Hepatic stellate cell (primary cell): Measurements from ENCODE around the gene CTBP2.
"Not testable (repeated sequence)": the region's sequence is repeated elsewhere in the genome, so short reads cannot be mapped to it uniquely, and the experiment has no call there.

Experiments used
- DNase-seq: peaks from one replicate; pipeline ENCODE4 v3.0.0; 2011; ENCODE audit warnings: low spot score

CTBP2 gene

GRCh38 chr10:125186431-125187170 is 26.2 kb upstream of the CTBP2 start:
- DNase-seq, result no peak

- DNase-seq, result not testable (repeated sequence)
Measured at GRCh38 chr10:125179107-125179506, 18.7 kb upstream of the CTBP2 start.

- DNase-seq, result no peak
Measured at GRCh38 chr10:125177641-125178640, 17.6 kb upstream of the CTBP2 start.

GRCh38 chr10:125175807-125176206 is 15.4 kb upstream of the CTBP2 start:
- no peak for DNase-seq

- DNase-seq, result no peak
Measured at GRCh38 chr10:125174360-125174759, 14.0 kb upstream of the CTBP2 start.

- no peak for DNase-seq
Measured at GRCh38 chr10:125172694-125173093, 12.3 kb upstream of the CTBP2 start.

- DNase-seq, result no peak
Measured at GRCh38 chr10:125171402-125172306, 11.3 kb upstream of the CTBP2 start.

GRCh38 chr10:125169915-125170314 is 9.6 kb upstream of the CTBP2 start:
- no peak for DNase-seq

GRCh38 chr10:125169279-125169678 is 8.9 kb upstream of the CTBP2 start:
- no peak for DNase-seq

GRCh38 chr10:125166658-125167057 is 6.3 kb upstream of the CTBP2 start:
- DNase-seq, result no peak

- no peak for DNase-seq
Measured at GRCh38 chr10:125165584-125166573, 5.5 kb upstream of the CTBP2 start.

GRCh38 chr10:125164421-125164820 is 4.1 kb upstream of the CTBP2 start:
- DNase-seq, result no peak

GRCh38 chr10:125163803-125164202 is 3.4 kb upstream of the CTBP2 start:
- no peak for DNase-seq

GRCh38 chr10:125163312-125163711 is 2.9 kb upstream of the CTBP2 start:
- DNase-seq, result not testable (repeated sequence)

GRCh38 chr10:125162120-125162931 is 2.0 kb upstream of the CTBP2 start:
- DNase-seq, result no peak

GRCh38 chr10:125161707-125162119 is 1.4 kb upstream of the CTBP2 start:
- no peak for DNase-seq

- peak; percentile 90 for DNase-seq
Measured at GRCh38 chr10:125160856-125161706, 718 bp upstream of the CTBP2 start.

GRCh38 chr10:125159486-125159931 is 854 bp downstream of the CTBP2 start:
- no peak for DNase-seq
